GM23248 (cell line): ENCODE data around the gene ERICH4.

ENCODE experiments used
- EZH2 ChIP-seq: fragments of 200-600 bp; sonication (generic); IDR thresholded peaks from 2 replicates; pipeline ENCODE4 v1.6.1; 2018; ENCODE audit warnings: antibody characterized with exemption, mild to moderate bottlenecking; ENCODE audit not compliant: insufficient read depth, poor library complexity, severe bottlenecking
- EZH2phosphoT487 ChIP-seq: fragments of 200-600 bp; sonication (generic); IDR thresholded peaks from 2 replicates; pipeline ENCODE4 v1.6.1; 2018; ENCODE audit warnings: antibody characterized with exemption, moderate library complexity, mild to moderate bottlenecking, low read depth; ENCODE audit not compliant: insufficient read depth

- TF ChIP-seq EZH2 (no peak), EZH2phosphoT487 (no peak)
These were observed 33.7 kb upstream of the ERICH4 start for GRCh38 chr19:41409288-41409687.
